ENCODE results near the gene ECHS1. TPM values are rescaled to one million over a fixed set of nuclear protein-coding genes. Genes with fewer than 3 reads are reported as not detected.

The ECHS1 gene
- total and polyA plus RNA-seq, 2 donors (not counting 3 experiments of a cell fraction or from before 2014, with no cell fraction given) = 46.2 to 108 TPM

- DNase-seq (ENCODE audit: low read depth, low spot score) (no peak), FAIRE-seq (no peak)
- no peak overlapping the region for H3K4me3 ChIP-seq (replicated peaks in 1 of 3; ENCODE audit: insufficient read depth in 1 of 3, low read depth in 1 of 3, low read length in 3 of 3)
- H3K27me3 ChIP-seq (ENCODE audit: control insufficient read depth in 2 of 2, insufficient read depth in 2 of 2, low read length in 2 of 2) = no peaks in the 10 kb centered on the region
- TF ChIP-seq POLR2A (IDR thresholded peaks at IDR 0.05; ENCODE audit: low read depth, low read length) (no peak), GATA2 (IDR thresholded peaks at IDR 0.05; ENCODE audit: insufficient read depth, insufficient read length, low read depth, low read length) (no peak), EZH2 (IDR thresholded peaks at IDR 0.05; ENCODE audit: borderline replicate concordance, low read depth, low read length, severe bottlenecking) (no peak), FOS (IDR thresholded peaks at IDR 0.05; ENCODE audit: borderline replicate concordance, insufficient read depth, low read length) (no peak), MAX (IDR thresholded peaks at IDR 0.05; ENCODE audit: insufficient read depth, insufficient read length) (no peak), JUN (IDR thresholded peaks at IDR 0.05; ENCODE audit: borderline replicate concordance, insufficient read depth, insufficient read length, low read depth) (no peak), POLR2AphosphoS5 (IDR thresholded peaks at IDR 0.05; ENCODE audit: insufficient read depth, low read depth, low read length) (no peak), MYC (IDR thresholded peaks at IDR 0.05; ENCODE audit: low read depth, low read length) (no peak)
- TF ChIP-seq, protein P1, sequence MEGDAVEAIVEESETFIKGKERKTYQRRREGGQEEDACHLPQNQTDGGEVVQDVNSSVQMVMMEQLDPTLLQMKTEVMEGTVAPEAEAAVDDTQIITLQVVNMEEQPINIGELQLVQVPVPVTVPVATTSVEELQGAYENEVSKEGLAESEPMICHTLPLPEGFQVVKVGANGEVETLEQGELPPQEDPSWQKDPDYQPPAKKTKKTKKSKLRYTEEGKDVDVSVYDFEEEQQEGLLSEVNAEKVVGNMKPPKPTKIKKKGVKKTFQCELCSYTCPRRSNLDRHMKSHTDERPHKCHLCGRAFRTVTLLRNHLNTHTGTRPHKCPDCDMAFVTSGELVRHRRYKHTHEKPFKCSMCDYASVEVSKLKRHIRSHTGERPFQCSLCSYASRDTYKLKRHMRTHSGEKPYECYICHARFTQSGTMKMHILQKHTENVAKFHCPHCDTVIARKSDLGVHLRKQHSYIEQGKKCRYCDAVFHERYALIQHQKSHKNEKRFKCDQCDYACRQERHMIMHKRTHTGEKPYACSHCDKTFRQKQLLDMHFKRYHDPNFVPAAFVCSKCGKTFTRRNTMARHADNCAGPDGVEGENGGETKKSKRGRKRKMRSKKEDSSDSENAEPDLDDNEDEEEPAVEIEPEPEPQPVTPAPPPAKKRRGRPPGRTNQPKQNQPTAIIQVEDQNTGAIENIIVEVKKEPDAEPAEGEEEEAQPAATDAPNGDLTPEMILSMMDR (IDR thresholded peaks at IDR 0.05; ENCODE audit: extremely low read depth in 1 of 2, insufficient read depth in 1 of 2, low read depth in 1 of 2, low read length in 2 of 2) = no peak
- no peak overlapping the region for H3K4me2 ChIP-seq (ENCODE audit: insufficient read depth, low read length)
- intact Hi-C loops (cut with micrococcal nuclease) (no loop called here), dilution Hi-C loops (cut with MboI; ENCODE audit: extremely low pct_ligation_motif_present, low sequenced_read_pairs) (no loop called here)
- peaks cover 3% of the 10 kb centered on the region for H3K4me1 ChIP-seq (ENCODE audit: control insufficient read depth, extremely low read depth, insufficient read depth, low read length)
- no peaks in the 10 kb centered on the region for H3K9me1 ChIP-seq (replicated peaks; ENCODE audit: control insufficient read depth, extremely low read depth, insufficient read depth, low read length)
- no peak overlapping the region for H3K9ac ChIP-seq (replicated peaks; ENCODE audit: extremely low read depth, insufficient read depth, low read length)
- ChIA-PET POLR2A (interaction anchor here (0.6 kb wide), 1 partner anchor 19 kb away, joined by 5 read pairs; no protein-coding TSS in a partner anchor), CTCF (interaction anchor here (1.6 to 3.6 kb wide), 2 partner anchors 10 to 24 kb away, joined by 5 to 20 read pairs; no protein-coding TSS in a partner anchor)
- H2AFZ ChIP-seq (ENCODE audit: low read depth, low read length) = no peak overlapping the region
- H3K27ac ChIP-seq (ENCODE audit: insufficient read depth, low read depth, low read length) = no peak overlapping the region
- no peaks in the 10 kb centered on the region for H3K79me2 ChIP-seq (ENCODE audit: control insufficient read depth, insufficient read depth, low read length)
- H3K9me3 ChIP-seq (replicated peaks; ENCODE audit: control insufficient read depth, insufficient read depth, low read length) = no peaks in the 10 kb centered on the region
- no TSS peak for BruUV-seq (replicated peaks)
- H3K36me3 ChIP-seq (ENCODE audit: control insufficient read depth in 2 of 2, extremely low read depth in 1 of 2, insufficient read depth in 2 of 2, low read length in 2 of 2) = no peaks in the 10 kb centered on the region
- no peaks in the 10 kb centered on the region for H4K20me1 ChIP-seq (replicated peaks; ENCODE audit: control insufficient read depth, extremely low read depth, insufficient read depth, low read length)
These were observed 19.8 kb downstream of the ECHS1 start for GRCh38 chr10:133353202-133353959.

All from endothelial cell of umbilical vein (primary cell).